Measurements from ENCODE around the gene RGS2. TPM values are rescaled to one million over a fixed set of nuclear protein-coding genes. Genes with fewer than 3 reads are reported as not detected.

RGS2 gene
- total RNA-seq, 1 donor from 2014 or later: 50.8 TPM

DNA sequence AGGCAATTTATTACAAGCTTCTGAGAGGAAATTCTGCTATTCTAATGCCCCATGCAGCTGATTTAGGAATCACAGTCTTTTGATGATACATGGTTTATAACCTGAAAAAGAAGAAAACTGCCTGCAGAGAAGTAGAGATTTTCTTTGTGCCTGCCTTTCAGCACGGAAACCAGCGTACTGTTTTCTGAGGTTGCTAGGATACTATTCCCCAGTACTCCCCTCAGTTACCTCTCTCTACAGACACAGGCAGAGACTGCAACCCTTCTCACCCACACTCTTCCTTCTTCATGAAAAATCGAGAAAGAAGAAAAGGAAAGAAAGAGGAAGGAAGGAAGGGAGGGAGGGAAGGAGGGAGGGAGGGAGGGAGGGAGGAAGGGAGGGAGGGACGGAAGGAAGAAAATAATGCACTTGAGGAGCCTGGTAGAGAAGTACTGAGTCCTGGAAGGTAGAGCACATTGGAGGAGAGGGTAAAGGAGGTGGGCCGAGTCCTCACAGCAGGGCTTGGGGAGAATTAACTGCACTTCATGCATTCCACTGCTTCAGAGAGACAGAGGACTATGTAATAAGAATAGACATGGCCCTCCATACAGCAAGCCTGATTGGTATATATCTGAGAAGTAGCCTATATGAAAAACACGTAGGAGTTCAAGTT, 21.9 kb downstream of the RGS2 start:
- DNase-seq: peak; percentile 35

DNA sequence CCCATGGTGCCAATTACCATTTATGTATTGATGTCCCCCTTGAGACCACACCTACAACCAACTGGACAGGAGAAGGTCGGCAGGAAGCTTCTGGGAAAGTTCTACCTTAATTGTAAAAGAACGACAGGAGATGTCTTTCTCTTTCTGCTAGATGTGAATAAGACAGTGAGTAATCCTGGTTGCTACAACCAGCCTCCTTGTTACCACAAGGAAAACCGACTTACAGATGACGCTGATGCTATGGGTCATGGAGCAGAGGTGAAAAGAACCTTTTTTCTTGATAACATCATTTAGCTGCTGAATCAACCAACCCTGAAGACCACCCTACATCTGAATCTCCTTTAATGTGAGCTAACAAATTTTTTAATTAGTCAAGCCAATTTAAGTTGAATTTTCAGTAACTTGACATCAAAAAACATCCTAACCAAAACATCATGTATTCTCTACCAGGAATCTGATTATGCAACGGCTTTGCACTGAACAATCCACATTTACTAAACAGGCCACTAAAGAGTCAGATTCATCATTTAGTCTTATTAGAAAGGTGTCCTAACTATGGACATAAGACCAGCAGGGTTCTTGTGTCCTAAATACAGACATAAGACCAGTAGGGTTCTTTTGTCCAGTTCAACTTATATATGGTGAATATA, 23.0 kb downstream of the RGS2 start:
- no peak for DNase-seq

DNA sequence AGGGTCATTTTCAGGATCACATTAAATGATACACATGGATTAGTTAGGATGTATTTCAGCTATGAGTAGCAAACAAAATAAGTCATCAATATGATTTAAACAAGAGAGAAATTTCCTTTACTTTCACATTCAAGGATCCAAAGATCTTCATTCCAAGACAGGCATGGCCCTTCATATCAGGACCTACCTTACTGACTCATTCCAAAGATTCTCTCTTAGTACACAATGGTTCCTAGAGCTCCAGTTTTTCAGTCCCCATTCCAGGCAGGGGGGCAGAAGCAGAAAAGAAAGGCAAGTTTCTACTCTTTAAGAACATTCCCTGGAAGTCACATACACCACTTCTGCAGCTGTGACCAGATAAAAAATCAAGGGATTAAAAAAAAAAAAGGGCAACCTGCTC, 23.7 kb downstream of the RGS2 start:
- DNase-seq: no peak

DNA sequence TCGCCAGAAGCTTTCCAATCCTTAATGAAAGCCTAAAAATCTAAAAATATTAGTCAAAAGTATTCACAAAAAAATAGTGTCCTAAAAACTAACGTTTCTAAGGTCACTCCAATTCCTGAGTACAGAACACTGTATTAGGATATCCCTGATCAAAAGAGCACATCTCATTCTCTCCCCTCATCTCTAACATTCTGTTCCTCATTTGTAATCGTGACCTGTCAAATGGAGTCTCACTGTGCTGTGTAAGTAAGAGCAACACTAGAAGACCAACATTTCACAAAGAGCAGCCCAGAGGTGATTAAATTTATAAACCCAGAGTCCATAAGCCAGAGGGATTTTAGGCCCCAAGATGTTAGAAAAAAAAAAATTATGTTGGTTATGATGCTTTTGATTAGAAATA, 26.3 kb downstream of the RGS2 start:
- no peak for DNase-seq

DNA sequence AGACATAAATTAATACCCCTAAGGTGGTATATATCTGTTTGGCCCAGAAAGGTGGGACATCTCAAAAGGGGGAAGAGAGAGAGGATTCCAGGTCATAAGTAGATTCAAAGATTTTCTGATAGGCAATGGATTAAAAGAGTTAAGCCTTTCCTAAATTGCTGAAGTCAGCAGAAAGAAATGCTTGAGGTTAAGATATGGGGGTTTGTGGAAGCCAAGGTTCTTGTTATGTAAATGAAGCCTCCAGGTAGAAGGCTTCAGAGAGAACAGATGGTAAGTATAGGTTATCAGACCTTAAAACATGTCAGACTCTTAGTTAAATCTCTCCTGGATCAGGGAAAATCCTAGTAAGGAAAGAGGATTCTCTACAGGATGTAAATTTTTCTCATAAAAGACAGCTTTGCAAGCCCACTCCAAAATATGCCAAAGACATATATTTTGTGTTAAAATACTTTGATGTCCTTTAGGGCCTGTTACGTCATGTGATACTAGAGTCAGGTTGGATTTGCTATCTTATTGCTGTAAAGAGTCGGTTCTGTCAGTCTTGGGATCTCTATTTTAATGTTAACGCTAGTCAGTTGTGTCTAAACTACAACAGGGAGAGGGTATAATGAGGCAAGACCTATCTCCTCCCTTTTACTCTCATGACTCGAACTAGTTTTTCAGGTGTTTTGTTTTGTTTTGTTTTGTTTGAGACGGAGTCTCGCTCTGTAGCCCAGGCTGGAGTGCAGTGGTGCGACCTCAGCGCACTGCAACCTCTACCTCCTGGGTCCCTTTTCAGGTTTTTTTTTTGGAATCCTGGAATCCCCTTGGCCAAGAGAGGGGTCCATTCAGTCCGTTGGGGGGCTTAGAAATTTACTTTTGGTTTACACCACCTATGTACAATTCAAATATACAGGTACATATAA, 30.6 kb downstream of the RGS2 start:
- no peak for DNase-seq

DNA sequence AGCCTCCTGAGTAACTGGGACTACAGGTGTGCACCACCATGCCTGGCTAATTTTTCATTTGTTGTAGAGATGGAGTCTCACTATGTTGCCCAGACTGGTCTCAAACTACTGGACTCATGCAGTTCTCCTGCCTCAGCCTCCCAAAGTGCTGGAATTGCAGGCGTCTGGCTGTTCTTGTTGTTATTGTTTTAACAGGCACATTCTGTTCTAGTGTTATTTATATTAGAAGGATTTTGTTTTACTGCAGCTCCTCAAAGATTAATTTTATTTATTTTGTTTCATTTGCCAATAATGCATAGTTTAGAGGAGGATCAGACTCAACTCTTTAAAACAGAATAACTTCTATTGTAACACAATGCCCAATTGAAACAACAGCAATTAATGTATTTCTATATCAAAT, 35.5 kb downstream of the RGS2 start:
- DNase-seq: no peak

DNA sequence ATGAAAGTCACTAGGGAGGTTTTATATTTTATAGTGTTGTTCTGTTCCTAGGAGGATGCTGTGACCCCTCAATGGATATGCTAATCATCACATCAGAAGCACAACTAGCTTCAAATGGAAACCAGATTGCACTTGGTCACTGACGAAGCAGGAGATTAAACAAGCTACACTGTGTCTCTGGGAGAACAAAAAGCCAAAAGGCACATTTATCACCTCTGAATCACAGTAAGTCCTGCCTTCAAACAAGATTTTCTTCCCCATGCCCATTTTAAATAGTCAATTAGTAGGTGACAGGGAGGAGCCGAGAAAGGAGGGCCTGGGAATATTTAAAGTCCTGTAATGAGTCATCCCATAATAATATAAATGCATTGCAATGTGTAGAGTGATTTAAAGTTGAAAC, 38.1 kb downstream of the RGS2 start:
- DNase-seq: no peak

DNA sequence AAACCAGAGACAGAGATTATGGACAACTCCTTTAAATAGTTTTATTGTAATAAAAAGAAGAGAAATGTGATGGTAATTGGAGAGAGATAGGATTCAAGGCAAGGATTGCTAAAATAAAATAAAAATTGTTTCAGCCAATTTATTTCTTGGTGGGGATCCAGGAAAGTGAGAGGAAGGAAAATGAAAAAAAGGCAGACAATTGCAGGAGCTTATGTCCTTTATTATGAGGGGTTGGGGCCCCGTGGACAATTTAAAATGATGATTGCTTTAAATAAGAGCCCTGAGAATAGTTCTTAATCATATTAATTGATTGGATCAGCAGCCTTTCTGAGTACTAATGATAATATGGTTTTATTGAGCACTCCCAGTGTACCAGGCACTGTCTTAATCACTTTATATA, 40.2 kb downstream of the RGS2 start:
- DNase-seq: no peak

DNA sequence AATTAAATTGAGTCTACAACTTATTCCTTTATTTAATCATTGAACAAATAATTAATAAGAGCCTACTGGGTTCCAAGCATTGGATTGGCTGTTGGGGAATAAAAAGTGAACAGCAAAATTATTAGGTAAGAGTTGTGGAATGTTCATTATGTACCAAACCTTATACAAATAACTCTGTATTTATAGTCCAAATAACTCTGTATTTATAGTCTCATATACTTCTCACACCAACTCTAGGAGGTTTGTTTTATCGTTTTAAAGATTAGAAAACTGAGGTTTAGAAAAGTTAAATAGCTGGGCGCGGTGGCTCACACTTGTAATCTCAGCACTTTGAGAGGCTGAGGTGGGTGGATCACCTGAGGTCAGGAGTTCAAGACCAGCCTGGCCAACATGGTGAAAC, 40.6 kb downstream of the RGS2 start:
- DNase-seq: no peak

DNA sequence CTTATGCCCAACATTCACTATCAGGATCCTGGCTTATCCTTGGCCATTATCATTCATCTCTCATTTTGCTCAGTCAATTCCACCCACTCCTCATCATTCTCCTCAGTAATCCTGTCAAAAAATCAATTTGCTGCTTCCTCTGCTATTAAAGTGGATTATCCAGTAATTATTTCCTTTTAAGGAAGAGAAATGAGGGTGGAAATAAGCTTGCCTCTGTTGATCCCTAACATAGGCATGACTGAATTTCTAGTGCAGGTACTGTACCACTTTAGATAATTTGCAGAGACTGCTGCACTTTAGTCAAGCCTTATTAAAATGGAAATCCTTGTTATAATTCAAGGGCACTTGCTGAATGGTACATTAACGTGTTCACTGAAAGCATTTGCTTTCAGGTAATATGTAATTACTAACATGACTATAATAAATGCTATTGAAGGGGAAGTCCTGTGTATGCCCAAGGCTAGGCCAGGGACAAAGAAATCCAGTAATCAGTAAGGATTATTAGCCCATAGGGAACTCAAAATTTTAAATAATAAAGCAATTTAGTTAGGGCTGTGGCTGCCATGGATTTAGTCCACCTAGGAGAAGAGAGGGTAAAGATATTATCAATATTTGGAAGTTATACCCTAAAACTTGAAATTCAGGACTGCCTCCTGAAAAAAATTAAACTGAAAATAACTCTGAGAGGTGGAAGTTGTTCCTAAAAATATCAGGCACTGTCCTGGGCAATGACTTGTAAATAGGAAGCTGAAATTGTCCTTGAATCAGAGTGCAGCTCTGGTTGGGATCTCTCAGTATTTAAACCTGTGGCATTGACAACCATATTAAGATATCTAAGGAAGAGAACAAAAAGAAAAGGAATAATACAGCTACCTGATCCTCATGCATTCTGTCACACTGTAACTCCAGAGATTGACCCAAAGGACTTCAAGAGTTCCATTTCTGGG, 43.4 kb downstream of the RGS2 start:
- DNase-seq: no peak

DNA sequence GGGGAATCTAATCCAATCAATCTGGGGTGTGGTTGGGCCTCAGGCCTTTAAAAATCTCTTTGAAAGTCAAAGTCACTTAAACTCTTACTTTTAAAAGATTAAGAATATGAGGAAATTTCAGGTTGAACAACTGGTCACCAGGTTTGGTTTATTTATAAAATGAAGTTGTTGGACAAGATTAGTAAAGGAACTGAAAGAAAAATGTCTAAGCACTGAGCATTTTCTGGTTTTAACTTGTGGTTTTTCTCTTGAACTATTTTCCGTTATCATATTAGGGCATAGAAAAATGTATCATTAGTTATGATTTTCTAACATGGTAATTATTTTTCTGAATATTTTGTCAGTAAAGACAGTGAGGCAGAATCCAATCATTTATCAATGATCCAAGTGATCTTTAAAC, 49.6 kb downstream of the RGS2 start:
- no peak for DNase-seq

DNA sequence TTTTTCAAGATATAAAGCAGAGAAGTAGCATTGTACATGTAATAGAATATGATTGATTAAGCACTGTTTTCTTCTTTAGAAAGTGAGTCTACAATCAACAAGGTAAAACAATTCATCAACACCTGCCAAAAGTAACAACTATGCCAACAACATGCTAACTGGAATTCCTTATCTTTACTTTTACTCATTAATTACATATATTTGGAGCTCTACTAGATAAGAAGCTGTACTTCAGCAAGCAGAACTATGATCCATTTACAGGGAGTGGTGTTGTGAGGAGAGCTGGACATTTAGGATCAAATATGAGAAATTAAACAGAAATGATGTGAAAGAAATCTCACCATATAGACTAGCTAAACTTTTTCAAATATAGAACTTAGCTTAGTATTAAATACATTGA, 51.0 kb downstream of the RGS2 start:
- no peak for DNase-seq

DNA sequence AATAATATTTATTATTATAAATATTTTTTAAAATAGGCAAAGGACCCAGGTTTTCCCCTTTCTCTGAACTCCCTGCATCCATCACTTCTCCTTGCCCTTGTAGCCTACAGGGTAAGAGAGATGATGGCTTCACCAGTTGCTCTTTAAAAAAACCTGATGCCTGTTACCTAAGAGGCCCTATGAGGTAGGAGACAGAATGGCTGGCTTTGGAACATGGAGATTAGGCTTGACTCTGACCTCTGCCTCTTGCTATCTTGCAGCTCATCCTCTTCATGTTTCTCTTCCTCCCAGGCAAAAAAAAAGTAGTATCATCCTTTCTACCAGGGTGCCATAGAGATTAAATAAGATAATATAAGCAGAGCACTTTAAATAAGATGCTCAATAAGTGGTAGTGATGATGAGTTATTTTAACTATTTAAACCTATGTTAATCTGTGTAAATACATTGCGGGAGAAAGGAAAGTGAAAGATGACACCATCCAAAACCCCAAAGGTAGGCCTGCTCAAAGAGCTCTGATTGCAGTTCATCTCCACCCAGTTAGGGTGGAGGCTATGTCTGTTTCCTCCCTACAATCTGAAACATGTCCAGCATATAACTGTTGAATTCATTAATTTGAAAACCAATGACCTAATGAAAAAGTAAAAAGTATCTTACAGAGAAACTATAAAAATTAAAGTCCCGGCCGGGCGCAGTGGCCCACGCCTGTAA, 51.8 kb downstream of the RGS2 start:
- no peak for DNase-seq

DNA sequence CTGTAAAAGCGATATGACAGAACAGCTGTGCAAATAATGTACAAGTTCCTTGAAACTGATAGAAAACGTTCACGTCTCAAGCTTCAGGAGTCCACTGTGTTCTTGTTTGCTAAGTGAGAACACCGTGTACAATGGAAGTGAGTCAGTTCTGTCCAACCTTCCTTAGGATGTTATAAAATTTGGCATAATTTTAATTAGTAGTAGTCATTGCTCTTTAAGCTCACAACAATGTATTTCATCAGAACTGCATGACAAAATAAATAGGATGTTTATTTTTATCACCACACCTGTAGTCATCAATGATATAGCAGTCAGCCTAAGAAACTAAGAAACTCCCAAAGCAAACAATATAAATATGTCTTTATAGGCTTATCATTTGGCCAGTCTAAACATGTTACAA, 53.0 kb downstream of the RGS2 start:
- DNase-seq: no peak

Other genes starting within 250 kb of the RGS2 start
- gene RGS1, start 233.3 kb upstream of the RGS2 start, total RNA-seq: 31.6 TPM
- gene RGS13, start 172.9 kb upstream of the RGS2 start, total RNA-seq: 0.10 TPM